DMS 273 treated with DMSO at 0.1 percent for 48 hours (cell line): ENCODE data around the gene ADI1.
"Not testable (repeated sequence)": the region's sequence is repeated elsewhere in the genome, so short reads cannot be mapped to it uniquely, and the experiment has no call there.

Source experiments
- DNase-seq: peaks from one replicate; lab custom pipeline; 2025; lab: John Stamatoyannopoulos, UW

ADI1 gene

GRCh38 chr2:3493615-3494007 is 25.7 kb downstream of the ADI1 start:
- no peak for DNase-seq

GRCh38 chr2:3492951-3493614 is 26.2 kb downstream of the ADI1 start:
- no peak for DNase-seq

GRCh38 chr2:3492475-3492787 is 26.9 kb downstream of the ADI1 start:
- not testable (repeated sequence) for DNase-seq

- DNase-seq: no peak
Observed at GRCh38 chr2:3491716-3492474, 27.4 kb downstream of the ADI1 start.

DNA sequence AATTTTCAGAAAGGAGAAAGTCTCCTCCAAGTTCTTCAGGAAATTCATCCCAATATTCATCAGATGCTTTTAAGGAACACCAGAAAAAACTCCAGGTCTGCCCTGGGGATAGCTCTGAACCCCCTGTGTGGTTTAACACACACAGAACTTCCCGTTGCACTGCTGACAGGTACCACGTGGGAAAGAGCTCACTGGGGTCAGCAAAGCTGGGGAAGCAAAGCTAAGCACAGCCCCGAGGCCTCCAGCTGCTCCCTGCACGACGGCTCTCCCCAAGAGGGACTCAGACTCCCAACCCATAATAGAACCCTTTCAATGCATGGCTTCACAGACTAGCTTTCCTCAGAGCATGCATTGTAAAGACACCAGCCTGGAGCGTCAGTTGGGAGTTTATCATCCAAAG is 28.0 kb downstream of the ADI1 start:
- DNase-seq: no peak

GRCh38 chr2:3490191-3491170 is 28.9 kb downstream of the ADI1 start:
- no peak for DNase-seq

GRCh38 chr2:3489764-3490115 is 29.6 kb downstream of the ADI1 start:
- DNase-seq: no peak

GRCh38 chr2:3488855-3489763 is 30.2 kb downstream of the ADI1 start:
- no peak for DNase-seq

DNA sequence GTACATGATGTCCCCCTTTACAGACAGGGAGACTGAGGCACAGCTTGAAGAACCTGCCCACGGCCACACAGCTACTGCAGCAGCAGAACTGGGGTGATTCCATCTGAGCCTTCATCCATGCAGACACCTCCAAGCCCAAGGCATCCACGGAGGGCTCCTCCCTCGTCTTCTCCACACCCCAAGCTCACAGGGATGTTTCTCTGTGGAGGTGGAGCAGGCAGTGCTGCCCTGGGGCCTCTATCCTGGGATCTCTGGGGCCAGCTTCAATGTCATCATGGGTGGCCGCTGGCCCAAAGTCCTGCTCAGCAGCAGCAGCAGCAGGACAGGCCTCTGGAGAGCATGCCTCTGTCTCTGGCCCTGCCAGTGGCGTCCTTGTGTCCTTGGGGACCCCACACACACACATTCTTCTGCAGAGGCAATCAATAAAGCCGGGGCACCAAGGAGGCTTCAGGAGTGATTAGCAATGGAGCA is 31.2 kb downstream of the ADI1 start:
- DNase-seq: no peak

DNA sequence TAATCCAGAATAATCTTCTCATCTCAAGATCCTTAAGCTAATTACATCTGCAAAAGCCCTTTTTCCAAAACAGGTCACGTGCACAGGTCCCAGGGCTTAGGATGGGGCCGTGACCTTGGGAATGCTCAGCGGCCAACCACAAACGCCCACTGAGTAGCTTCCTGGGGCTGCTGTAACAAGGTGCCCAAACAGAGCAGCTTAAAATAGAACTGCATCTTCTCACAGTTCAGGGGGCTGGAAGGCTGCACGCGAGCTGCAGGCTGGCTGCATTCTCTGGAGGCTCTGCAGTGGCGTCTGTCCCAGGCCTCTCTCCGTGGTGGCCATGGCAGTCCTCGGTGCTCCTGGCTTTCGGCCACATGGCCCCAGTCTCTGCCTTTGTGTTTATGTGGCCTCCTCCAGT is 31.9 kb downstream of the ADI1 start:
- no peak for DNase-seq

- DNase-seq: no peak
Observed at GRCh38 chr2:3487028-3487425, 32.3 kb downstream of the ADI1 start.

GRCh38 chr2:3486047-3487027 is 33.0 kb downstream of the ADI1 start:
- DNase-seq: no peak

- DNase-seq: no peak
Observed at GRCh38 chr2:3485166-3485565, 34.2 kb downstream of the ADI1 start.

DNA sequence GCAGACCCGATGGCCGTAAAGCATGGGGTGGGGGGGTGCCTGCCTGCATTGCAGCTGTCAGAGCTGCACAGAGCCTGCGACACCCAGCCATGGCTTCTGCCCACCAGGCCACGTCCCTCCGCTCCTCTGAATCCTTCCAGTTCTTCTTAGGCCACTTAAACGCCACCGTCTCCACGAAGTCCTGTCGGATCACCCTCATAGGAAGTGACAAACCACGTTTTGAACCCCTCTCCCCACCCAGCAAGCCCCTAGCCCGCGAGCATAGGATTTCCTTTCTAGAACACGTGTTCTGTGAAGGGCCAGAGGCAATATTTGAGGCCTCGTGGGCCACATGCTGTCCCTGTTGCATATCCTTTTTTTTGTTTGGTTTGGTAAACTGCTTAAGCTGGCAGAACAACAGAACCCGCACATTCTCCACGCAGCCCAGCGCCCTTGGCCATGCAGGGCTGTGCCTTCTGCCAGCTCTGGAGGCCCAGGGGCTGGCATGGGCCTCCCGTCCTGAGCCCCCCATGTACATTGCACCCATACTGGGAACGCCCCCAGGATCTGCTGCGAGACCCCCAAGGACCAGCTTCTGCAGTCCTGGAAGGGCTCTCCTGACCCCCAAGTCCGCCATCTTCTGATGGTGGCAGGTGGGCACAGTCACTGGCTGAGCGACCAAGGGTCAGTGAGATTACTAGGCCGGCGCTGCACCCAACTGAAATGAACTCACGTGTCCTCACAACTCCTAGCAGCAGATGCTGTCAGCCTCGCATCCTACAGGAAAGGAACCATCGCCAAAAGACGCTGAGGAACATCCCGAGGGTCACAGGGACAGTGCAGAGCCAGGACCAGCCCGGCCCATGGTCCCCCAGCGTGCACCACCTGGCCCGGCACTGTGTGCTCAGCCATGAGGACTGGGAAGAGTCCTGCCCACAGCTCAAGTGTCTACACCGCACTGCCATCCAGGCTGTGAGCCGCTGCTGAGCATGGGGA is 35.1 kb downstream of the ADI1 start:
- no peak for DNase-seq

GRCh38 chr2:3483227-3483985 is 35.9 kb downstream of the ADI1 start:
- DNase-seq: no peak

- DNase-seq: no peak
Observed at GRCh38 chr2:3482363-3482821, 36.9 kb downstream of the ADI1 start.

DNA sequence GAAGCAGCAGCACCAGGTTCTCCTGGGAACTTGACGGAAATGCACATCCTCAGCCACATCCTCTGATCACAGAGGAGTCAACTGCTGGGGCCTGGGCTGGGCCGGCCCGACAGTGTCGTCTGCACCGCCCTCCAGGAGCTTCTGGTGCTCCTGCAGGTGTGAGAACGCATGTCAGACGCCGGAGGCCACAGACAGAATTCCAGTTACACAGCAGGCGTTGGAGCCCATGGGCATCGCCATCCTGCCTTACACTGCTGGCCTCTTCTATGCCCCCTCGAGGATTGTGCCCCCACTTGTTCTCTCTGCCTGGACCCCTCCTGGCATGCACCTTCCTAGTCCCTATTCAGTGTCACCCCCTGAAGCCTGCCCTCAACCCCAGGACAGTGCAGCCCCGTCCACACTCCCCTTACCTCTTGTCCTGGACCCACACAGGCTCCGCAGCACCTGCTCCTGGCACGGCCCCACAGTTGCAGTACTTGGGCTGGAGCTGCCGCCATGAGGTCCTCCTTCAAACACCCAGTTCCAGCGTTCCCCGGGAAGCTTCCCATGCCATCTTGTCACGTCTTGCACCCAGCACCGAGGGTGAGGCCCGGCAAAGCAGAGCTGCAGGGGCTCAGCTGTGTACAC is 37.5 kb downstream of the ADI1 start:
- DNase-seq: no peak

DNA sequence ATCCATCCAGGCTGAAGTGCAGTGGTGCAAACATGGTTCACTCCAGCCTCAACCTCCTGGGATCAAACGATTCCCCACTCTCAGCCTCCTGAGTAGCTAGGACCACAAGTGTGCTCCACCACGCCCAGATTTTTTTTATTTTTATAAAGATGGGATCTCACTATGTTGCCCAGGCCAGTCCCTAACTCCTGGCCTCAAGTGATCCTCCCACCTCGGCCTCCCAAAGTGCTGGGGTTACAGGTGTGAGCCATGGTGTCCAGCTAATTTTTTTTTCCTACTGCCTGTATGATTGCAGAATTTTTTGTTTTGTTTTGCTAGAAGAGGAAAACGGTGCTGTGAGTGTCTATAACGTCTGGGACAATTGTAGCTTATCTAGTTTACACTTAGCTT is 38.3 kb downstream of the ADI1 start:
- DNase-seq: no peak
